Occipital lobe (tissue), 2 donors: ENCODE results near the gene LPIN1. TPM values are rescaled to one million over a fixed set of nuclear protein-coding genes. Genes with fewer than 3 reads are reported as not detected.
"Not testable (repeated sequence)": the region's sequence is repeated elsewhere in the genome, so short reads cannot be mapped to it uniquely, and the experiment has no call there.

Experiments used
- DNase-seq: peaks from one replicate; lab custom pipeline; 2025; lab: John Stamatoyannopoulos, UW
- total RNA-seq: library from RNA; depleted of rRNA; stranded (reverse); fragments of >200 nt; gene quantifications from one replicate; pipeline ENCODE4 v1.2.3, GENCODE V29; 2014

Gene LPIN1
- total RNA-seq, 1 donor from 2014 or later = 26.7 TPM

GRCh38 chr2:11832531-11832930 lies 86.1 kb downstream of the LPIN1 start:
- DNase-seq = no peak

DNA sequence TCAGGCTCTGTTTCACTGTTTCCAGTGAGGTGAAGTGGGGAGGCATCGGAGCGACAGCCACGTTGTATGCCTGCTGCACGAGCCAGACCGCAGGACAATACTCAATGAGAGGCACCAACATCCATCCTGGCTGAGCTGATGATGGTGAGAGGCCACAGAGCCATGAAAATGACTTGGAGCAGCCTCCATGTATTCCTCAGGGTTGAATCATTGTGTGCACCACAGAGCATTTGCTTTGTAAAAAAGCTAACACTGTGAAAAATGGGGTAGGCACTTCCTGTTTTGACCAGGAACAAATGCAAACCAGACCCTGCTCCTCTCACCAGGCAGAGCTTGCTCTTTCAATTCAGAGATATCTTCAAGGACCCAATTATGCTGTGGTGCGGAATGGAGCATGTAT lies 87.2 kb downstream of the LPIN1 start:
- DNase-seq = no peak

DNA sequence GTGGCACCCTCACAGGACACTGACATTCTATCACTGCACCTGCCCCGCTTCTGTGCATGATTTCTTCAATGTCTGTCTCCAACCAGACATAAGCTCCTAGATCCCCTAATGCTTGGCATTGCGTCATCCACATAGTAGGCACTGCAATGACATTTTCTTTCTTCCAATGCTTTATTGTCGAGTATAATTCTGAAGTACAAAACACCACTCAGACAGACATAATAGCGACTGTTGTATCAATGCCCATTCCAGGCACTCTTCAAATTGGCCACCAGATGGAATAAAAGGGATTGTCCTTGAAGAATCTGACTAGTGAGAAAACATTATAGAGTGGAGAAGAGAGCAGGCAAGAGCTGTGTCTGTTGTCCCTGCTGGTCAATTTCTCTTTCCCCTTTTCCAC lies 89.0 kb downstream of the LPIN1 start:
- no peak for DNase-seq

GRCh38 chr2:11836647-11837219 lies 90.3 kb downstream of the LPIN1 start:
- no peak for DNase-seq

GRCh38 chr2:11837875-11838734 lies 91.7 kb downstream of the LPIN1 start:
- no peak for DNase-seq

- no peak for DNase-seq
Observed at GRCh38 chr2:11839916-11840315, 93.5 kb downstream of the LPIN1 start.

DNA sequence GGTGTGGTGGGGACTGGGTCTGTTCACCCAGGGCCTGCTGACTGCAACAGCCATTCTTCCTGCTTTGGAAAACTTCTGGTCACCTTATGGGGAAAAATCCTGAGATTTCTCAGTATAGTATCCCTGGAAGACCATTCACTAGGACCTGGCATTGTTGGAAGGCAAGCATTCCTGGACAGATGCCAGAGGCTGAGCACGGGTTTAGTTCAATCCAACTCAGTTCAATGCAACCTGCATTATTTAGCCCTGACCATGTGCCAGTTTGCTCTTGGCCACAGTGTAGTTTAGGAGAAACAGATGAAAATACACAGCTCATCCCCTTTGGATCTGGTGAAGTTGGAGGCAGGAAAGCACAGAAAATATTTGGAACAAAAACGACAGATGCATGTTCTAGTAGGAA lies 95.9 kb downstream of the LPIN1 start:
- DNase-seq = peak; percentile 13

GRCh38 chr2:11844798-11845197 lies 98.4 kb downstream of the LPIN1 start:
- not testable (repeated sequence) for DNase-seq

GRCh38 chr2:11847935-11848334 lies 101.5 kb downstream of the LPIN1 start:
- DNase-seq = not testable (repeated sequence)

- peak; percentile 69 for DNase-seq
Observed at GRCh38 chr2:11850082-11850481, 103.7 kb downstream of the LPIN1 start.

GRCh38 chr2:11852526-11853196 lies 106.2 kb downstream of the LPIN1 start:
- DNase-seq = no peak

DNA sequence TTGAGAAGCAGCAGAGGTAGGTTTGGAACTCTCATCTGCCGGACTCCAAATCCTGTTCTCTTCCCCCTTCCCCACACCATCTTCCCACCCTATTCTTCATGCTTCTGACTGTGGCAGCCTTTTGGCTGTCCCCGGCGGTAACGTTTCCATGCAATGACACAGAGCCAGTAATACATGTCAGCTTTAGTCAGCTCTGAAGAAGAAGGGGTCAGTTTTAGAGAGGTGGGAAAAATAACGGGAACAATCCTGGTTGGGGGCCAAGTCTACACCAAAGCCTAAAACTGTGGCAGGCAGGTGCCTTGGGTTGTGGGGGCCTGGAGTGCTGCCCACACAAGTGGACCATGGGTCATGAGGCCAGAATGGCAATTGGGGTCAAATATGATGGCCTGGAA lies 106.8 kb downstream of the LPIN1 start:
- DNase-seq = no peak

GRCh38 chr2:11855064-11855760 lies 108.8 kb downstream of the LPIN1 start:
- DNase-seq = no peak

DNA sequence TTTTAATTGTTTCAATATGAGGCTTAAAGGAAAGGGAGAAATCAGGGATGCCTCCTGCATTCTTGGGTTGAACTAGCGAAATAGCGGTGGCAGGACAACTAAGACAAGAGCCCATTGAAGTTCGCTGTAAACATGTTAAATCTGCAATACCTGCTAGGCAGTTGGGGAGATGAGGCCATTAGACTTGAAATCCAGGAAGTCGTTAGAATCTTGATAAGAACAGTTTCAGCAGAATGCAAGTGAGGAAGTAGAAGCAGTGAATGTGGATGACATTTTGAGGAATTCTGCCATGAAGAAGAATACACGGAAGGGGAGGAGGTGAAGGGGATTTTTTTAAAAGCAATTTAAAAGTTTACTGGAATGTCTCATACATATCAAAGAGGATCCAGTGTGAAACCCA lies 109.7 kb downstream of the LPIN1 start:
- no peak for DNase-seq

GRCh38 chr2:11858883-11859282 lies 112.5 kb downstream of the LPIN1 start:
- DNase-seq = no peak

DNA sequence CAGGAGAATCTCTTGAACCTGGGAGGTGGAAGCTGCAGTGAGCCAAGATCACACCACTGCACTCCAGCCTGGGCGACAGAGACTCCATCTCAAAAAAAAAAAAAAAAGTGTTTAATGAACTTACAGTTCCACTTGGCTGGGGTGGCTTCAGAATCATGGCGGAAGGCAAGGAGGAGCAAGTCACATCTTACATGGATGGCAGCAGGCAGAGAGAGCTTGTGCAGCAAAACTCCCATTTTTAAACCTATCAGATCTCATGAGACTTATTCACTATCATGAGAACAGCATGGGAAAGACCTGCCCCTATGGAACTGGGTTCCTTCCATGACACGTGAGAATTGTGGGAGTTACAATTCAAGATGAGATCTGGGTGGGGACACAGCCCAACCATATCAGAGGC lies 113.5 kb downstream of the LPIN1 start:
- not testable (repeated sequence) for DNase-seq

- no peak for DNase-seq
Observed at GRCh38 chr2:11861044-11861443, 114.6 kb downstream of the LPIN1 start.

DNA sequence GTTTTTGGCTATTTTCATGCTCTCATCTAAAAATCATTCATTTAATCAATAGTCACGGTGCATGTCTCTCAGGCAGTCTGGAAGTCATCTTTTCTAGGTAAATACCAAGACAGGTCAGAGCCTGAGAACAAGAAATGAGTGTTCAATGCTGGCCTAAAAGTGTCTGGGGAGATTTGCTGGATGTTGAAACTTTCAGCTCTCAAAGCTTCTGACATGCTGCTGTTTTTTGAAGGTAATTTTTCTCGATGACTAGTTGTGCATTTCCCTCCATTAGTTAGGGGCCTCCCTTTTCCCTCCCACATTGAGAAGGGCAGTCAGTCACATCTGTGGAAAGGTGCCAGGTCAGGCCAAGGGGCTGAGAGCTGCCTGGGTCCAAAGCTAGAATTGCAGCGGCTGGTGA lies 115.6 kb downstream of the LPIN1 start:
- no peak for DNase-seq

GRCh38 chr2:11863103-11863502 lies 116.7 kb downstream of the LPIN1 start:
- DNase-seq = no peak

GRCh38 chr2:11863513-11864328 lies 117.3 kb downstream of the LPIN1 start:
- peak; percentile 62 for DNase-seq

- no peak for DNase-seq
Observed at GRCh38 chr2:11864724-11865123, 118.3 kb downstream of the LPIN1 start.
